ENCODE measurements around the gene NUP214.
"Not testable (repeated sequence)": the region's sequence is repeated elsewhere in the genome, so short reads cannot be mapped to it uniquely, and the experiment has no call there.

DNA sequence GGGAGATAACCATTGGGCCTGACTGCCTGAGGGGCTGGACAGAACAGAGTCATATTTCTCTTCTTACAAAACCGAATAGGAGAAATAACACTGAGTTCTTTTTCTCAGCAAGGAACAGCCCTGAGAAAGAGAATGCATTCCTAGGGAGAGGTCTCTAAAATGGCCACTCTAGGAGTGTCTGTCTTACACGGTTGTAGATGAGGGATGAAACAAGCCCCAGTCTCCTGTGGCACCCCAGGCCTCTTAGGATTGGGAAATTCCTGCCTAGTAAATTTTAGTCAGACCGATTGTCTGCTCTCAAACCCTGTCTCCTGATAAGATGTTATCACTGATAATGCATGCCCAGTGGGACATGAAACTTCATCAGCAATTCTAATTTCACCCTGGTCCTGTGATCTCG lies 86.5 kb downstream of the NUP214 start:
- TF ChIP-seq, protein P1, sequence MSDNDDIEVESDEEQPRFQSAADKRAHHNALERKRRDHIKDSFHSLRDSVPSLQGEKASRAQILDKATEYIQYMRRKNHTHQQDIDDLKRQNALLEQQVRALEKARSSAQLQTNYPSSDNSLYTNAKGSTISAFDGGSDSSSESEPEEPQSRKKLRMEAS (IDR thresholded peaks at IDR 0.05): not testable (repeated sequence)
- not testable (repeated sequence) for TF ChIP-seq POLR2A (IDR thresholded peaks at IDR 0.05; ENCODE audit: borderline replicate concordance, extremely low read depth, insufficient read depth, insufficient read length); POLR2AphosphoS5 (IDR thresholded peaks at IDR 0.05; ENCODE audit: low read depth, low read length); RAD21 (IDR thresholded peaks at IDR 0.05; ENCODE audit: low read depth); EGR1 (IDR thresholded peaks at IDR 0.05; ENCODE audit: low read depth); ZNF274 (IDR thresholded peaks at IDR 0.05; ENCODE audit: low read depth, low read length); CEBPB (IDR thresholded peaks at IDR 0.05; ENCODE audit: low read depth)
- TF ChIP-seq, protein P2, sequence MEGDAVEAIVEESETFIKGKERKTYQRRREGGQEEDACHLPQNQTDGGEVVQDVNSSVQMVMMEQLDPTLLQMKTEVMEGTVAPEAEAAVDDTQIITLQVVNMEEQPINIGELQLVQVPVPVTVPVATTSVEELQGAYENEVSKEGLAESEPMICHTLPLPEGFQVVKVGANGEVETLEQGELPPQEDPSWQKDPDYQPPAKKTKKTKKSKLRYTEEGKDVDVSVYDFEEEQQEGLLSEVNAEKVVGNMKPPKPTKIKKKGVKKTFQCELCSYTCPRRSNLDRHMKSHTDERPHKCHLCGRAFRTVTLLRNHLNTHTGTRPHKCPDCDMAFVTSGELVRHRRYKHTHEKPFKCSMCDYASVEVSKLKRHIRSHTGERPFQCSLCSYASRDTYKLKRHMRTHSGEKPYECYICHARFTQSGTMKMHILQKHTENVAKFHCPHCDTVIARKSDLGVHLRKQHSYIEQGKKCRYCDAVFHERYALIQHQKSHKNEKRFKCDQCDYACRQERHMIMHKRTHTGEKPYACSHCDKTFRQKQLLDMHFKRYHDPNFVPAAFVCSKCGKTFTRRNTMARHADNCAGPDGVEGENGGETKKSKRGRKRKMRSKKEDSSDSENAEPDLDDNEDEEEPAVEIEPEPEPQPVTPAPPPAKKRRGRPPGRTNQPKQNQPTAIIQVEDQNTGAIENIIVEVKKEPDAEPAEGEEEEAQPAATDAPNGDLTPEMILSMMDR (IDR thresholded peaks at IDR 0.05 in 2 of 3, conservative IDR thresholded peaks at IDR 0.05 in 1 of 3; ENCODE audit: borderline replicate concordance in 1 of 3, insufficient read depth in 1 of 3, low read depth in 2 of 3, low read length in 2 of 3): not testable (repeated sequence)
